IMR-90 (cell line): Measurements from ENCODE around the gene SLAMF7. TPM values are rescaled to one million over a fixed set of nuclear protein-coding genes. Genes with fewer than 3 reads are reported as not detected.

Experiments
- ATAC-seq: fragments of 200-7000 bp; cut with Tn5 transposase; 2 replicates; pipeline ENCODE4 v1.9.1; 2020; ENCODE audit warnings: low read depth, mild to moderate bottlenecking, moderate library complexity
- BruUV-seq: library from RNA; stranded (reverse); fragments of 400-500 nt; replicated peaks from 2 replicates; lab custom pipeline; 2021; lab: Mats Ljungman, UMichigan
- CTCF ChIA-PET: fragments of 300-600 bp; formaldehyde crosslinking; extraction: SDS; loops from one replicate; lab custom pipeline; 2021; ENCODE audit warnings: antibody characterized with exemption; lab: Yijun Ruan, JAX
- POLR2A ChIA-PET: fragments of 300-600 bp; sonication (Branson Sonifier 250); formaldehyde crosslinking; loops from one replicate; lab custom pipeline; 2022; ENCODE audit warnings: antibody characterized with exemption; ENCODE audit not compliant: unreplicated experiment; lab: Charles Lee
- DNase-seq: peaks from one replicate; pipeline ENCODE4 v3.0.0; 2013
- H2AFZ ChIP-seq: replicated peaks from 2 replicates; pipeline ENCODE3; 2013; ENCODE audit warnings: low read length, mild to moderate bottlenecking; ENCODE audit not compliant: poor library complexity
- H2AK5ac ChIP-seq: 2 replicates; pipeline ENCODE4 v1.6.1; 2013; ENCODE audit warnings: low read depth, low read length, inconsistent platforms
- H2AK9ac ChIP-seq: replicated peaks from 2 replicates; pipeline ENCODE3; 2013; ENCODE audit warnings: mild to moderate bottlenecking, low read depth, low read length, moderate library complexity; ENCODE audit not compliant: poor library complexity
- H2BK120ac ChIP-seq: 2 replicates; pipeline ENCODE4 v1.6.1; 2013; ENCODE audit warnings: low read depth, low read length, inconsistent platforms
- H2BK15ac ChIP-seq: 3 replicates; pipeline ENCODE4 v1.6.1; 2013; ENCODE audit warnings: low read depth, low read length, inconsistent platforms
- H2BK20ac ChIP-seq: 2 replicates; pipeline ENCODE4 v1.6.1; 2013; ENCODE audit warnings: low read depth, mild to moderate bottlenecking, inconsistent platforms, low read length, moderate library complexity
- H2BK5ac ChIP-seq: 2 replicates; pipeline ENCODE4 v1.6.1; 2013; ENCODE audit warnings: mild to moderate bottlenecking, low read depth, low read length, inconsistent platforms; ENCODE audit not compliant: poor library complexity, severe bottlenecking
- H3K14ac ChIP-seq: replicated peaks from 2 replicates; pipeline ENCODE4 v1.6.1; 2013; ENCODE audit warnings: low read depth, low read length, inconsistent platforms
- H3K18ac ChIP-seq: 2 replicates; pipeline ENCODE4 v1.6.1; 2013; ENCODE audit warnings: low read depth, low read length, control low read depth
- H3K23ac ChIP-seq: 2 replicates; pipeline ENCODE4 v1.6.1; 2013; ENCODE audit warnings: low read depth, low read length, inconsistent platforms
- H3K27ac ChIP-seq: 2 replicates; pipeline ENCODE4 v1.5.1; 2013; ENCODE audit warnings: mild to moderate bottlenecking, control low read depth, low read length; ENCODE audit not compliant: insufficient read depth
- H3K27me3 ChIP-seq: 2 replicates; pipeline ENCODE4 v1.6.1; 2013; ENCODE audit warnings: low read length; ENCODE audit not compliant: control insufficient read depth, insufficient read depth
- H3K36me3 ChIP-seq: 2 replicates; pipeline ENCODE4 v1.6.1; 2013; ENCODE audit warnings: low read length, mixed read lengths; ENCODE audit not compliant: control insufficient read depth, insufficient read depth
- H3K4ac ChIP-seq: 2 replicates; pipeline ENCODE4 v1.6.1; 2013; ENCODE audit warnings: low read depth, low read length, inconsistent platforms
- H3K4me1 ChIP-seq: 2 replicates; pipeline ENCODE4 v1.6.1; 2013; ENCODE audit warnings: low read length, mixed read lengths; ENCODE audit not compliant: control insufficient read depth, insufficient read depth
- H3K4me2 ChIP-seq: 2 replicates; pipeline ENCODE4 v1.6.1; 2013; ENCODE audit warnings: low read depth, mild to moderate bottlenecking, control low read depth, low read length, moderate library complexity
- H3K4me3 ChIP-seq: 2 replicates; pipeline ENCODE4 v1.5.1; 2013; ENCODE audit warnings: low read depth, mild to moderate bottlenecking, control low read depth, low read length, moderate library complexity; ENCODE audit not compliant: insufficient read depth
- H3K56ac ChIP-seq: 2 replicates; pipeline ENCODE4 v1.6.1; 2013; ENCODE audit warnings: low read length, inconsistent platforms; ENCODE audit not compliant: insufficient read depth; ENCODE audit errors: extremely low read depth
- H3K79me1 ChIP-seq, 2 experiments: 2 replicates each; pipeline ENCODE4 v1.6.1; 2013; ENCODE audit warnings: low read length in 2 of 2, inconsistent platforms in 1 of 2, low read depth in 1 of 2
- H3K9ac ChIP-seq: 2 replicates; pipeline ENCODE4 v1.6.1; 2013; ENCODE audit warnings: low read depth, low read length, control low read depth
- H3K9me1 ChIP-seq: 2 replicates; pipeline ENCODE4 v1.6.1; 2013; ENCODE audit warnings: low read length, inconsistent platforms; ENCODE audit not compliant: insufficient read depth
- H3K9me3 ChIP-seq: 2 replicates; pipeline ENCODE4 v1.6.1; 2013; ENCODE audit warnings: low read length; ENCODE audit not compliant: control insufficient read depth, insufficient read depth
- H4K20me1 ChIP-seq: 2 replicates; pipeline ENCODE4 v1.6.1; 2013; ENCODE audit warnings: low read length, inconsistent platforms; ENCODE audit not compliant: insufficient read depth
- H4K5ac ChIP-seq: 2 replicates; pipeline ENCODE4 v1.6.1; 2013; ENCODE audit warnings: mild to moderate bottlenecking, low read depth, low read length, control low read depth
- H4K8ac ChIP-seq, 2 experiments: 2 replicates each; pipeline ENCODE4 v1.6.1; 2013; ENCODE audit warnings: low read depth in 2 of 2, low read length in 2 of 2, control low read depth in 1 of 2, inconsistent platforms in 1 of 2
- H4K91ac ChIP-seq: 2 replicates; pipeline ENCODE4 v1.6.1; 2013; ENCODE audit warnings: low read depth, low read length, inconsistent platforms; ENCODE audit not compliant: insufficient read depth
- CEBPB ChIP-seq: IDR thresholded peaks from 2 replicates; pipeline ENCODE4 v1.6.1; 2012; ENCODE audit warnings: low read depth, low read length, improper control_type of control experiment
- CHD1 ChIP-seq: IDR thresholded peaks from 2 replicates; pipeline ENCODE4 v1.6.1; 2012; ENCODE audit warnings: low read depth, low read length, improper control_type of control experiment
- CTCF ChIP-seq: conservative IDR thresholded peaks from 2 replicates; pipeline ENCODE4 v1.5.1; 2012; ENCODE audit warnings: mild to moderate bottlenecking, low read depth, low read length, improper control_type of control experiment
- MXI1 ChIP-seq: IDR thresholded peaks from 2 replicates; pipeline ENCODE4 v1.6.1; 2012; ENCODE audit warnings: low read depth, mild to moderate bottlenecking, low read length, moderate library complexity, borderline replicate concordance
- NFE2L2 ChIP-seq: fragments of 150-350 bp; IDR thresholded peaks from 2 replicates; pipeline ENCODE4 v1.6.1; 2016; ENCODE audit warnings: low read depth, mild to moderate bottlenecking, low read length
- POLR2A ChIP-seq: IDR thresholded peaks from 2 replicates; pipeline ENCODE4 v1.6.1; 2012; ENCODE audit warnings: mild to moderate bottlenecking, low read depth, low read length
- RCOR1 ChIP-seq: IDR thresholded peaks from 2 replicates; pipeline ENCODE4 v1.6.1; 2012; ENCODE audit warnings: mild to moderate bottlenecking, low read length, improper control_type of control experiment; ENCODE audit not compliant: insufficient replicate concordance
- RFX5 ChIP-seq: IDR thresholded peaks from 2 replicates; pipeline ENCODE4 v1.8.0; 2012; ENCODE audit warnings: low read depth, mild to moderate bottlenecking, low read length, moderate library complexity
- SMC3 ChIP-seq: fragments of 150-350 bp; IDR thresholded peaks from 2 replicates; pipeline ENCODE4 v1.6.1; 2016; ENCODE audit warnings: low read depth, mild to moderate bottlenecking, antibody characterized with exemption, low read length, moderate library complexity
- USF2 ChIP-seq: fragments of 150-350 bp; IDR thresholded peaks from 2 replicates; pipeline ENCODE4 v1.6.1; 2017; ENCODE audit warnings: mild to moderate bottlenecking, antibody characterized with exemption, low read length, low read depth
- WGBS, 2 experiments: methylation state at CpG; one replicate each; pipeline versions ENCODE4 v1.1.5 to v1.1.7; 2013; ENCODE audit warnings: missing lambda C conversion rate in 2 of 2; ENCODE audit not compliant: insufficient read length in 1 of 2; ENCODE audit errors: extremely low coverage in 2 of 2; 5-methylcytosine and 5-hydroxymethylcytosine counted together
- dilution Hi-C: fragments of 300-500 bp; cut with HindIII; formaldehyde crosslinking; loops from one replicate; pipeline ENCODE4 v1.14.3; 2018; ENCODE audit warnings: low sequenced_read_pairs; ENCODE audit not compliant: unreplicated experiment
- in situ Hi-C: fragments of 300-500 bp; cut with MboI; formaldehyde crosslinking; loops from 3 replicates; pipeline ENCODE4 v1.14.3; 2019; ENCODE audit warnings: low sequenced_read_pairs, inconsistent platforms, mixed read lengths
- intact Hi-C: fragments of 100-400 bp; cut with micrococcal nuclease; formaldehyde crosslinking; loops from 2 replicates; pipeline ENCODE4 v1.10.0; 2022
- polyA plus RNA-seq, 3 experiments: library from polyadenylated mRNA; depleted of rRNA; stranded (reverse); fragments of >200 nt; gene quantifications; 2 replicates each; pipeline ENCODE4 v1.2.3, GENCODE V29; 2012; ENCODE audit warnings: low replicate concordance in 1 of 3
- total RNA-seq: library from RNA; depleted of rRNA; stranded (reverse); fragments of >200 nt; gene quantifications from 2 replicates; pipeline ENCODE4 v1.2.3, GENCODE V29; 2012

SLAMF7 gene
- total and polyA plus RNA-seq, 2 of the 4 experiments (the other 2 are of a cell fraction): not detected

- H4K8ac ChIP-seq: no peak overlapping the region
- no CpG with 5 or more reads among the region's 2 CpGs for WGBS, 2 experiments
- intact Hi-C loops: no loop called here
- H2AFZ ChIP-seq: no peak overlapping the region
- H4K5ac ChIP-seq: no peak overlapping the region
- H2AK9ac ChIP-seq: no peak overlapping the region
- no peaks in the 10 kb centered on the region for H3K9me3 ChIP-seq
- dilution Hi-C loops: no loop called here
- no peak overlapping the region for H3K27ac ChIP-seq
- H3K4me3 ChIP-seq: no peak overlapping the region
- H3K18ac ChIP-seq: no peak overlapping the region
- no peak overlapping the region for H3K9ac ChIP-seq
- H2BK20ac ChIP-seq: no peak overlapping the region
- no peak overlapping the region for H3K14ac ChIP-seq
- H4K20me1 ChIP-seq: no peaks in the 10 kb centered on the region
- H4K91ac ChIP-seq: no peak overlapping the region
- H3K23ac ChIP-seq: no peak overlapping the region
- no peaks in the 10 kb centered on the region for H3K4me1 ChIP-seq
- no peak overlapping the region for H2BK15ac ChIP-seq
- H3K79me1 ChIP-seq: no peaks in the 10 kb centered on the region
- ATAC-seq (no peak), DNase-seq (no peak)
- H3K4ac ChIP-seq: no peak overlapping the region
- BruUV-seq: no TSS peak
- H2BK120ac ChIP-seq: no peak overlapping the region
- no peak overlapping the region for H3K4me2 ChIP-seq
- no peaks in the 10 kb centered on the region for H3K9me1 ChIP-seq
- H3K36me3 ChIP-seq: no peaks in the 10 kb centered on the region
- H2BK5ac ChIP-seq: no peak overlapping the region
- no peak overlapping the region for H3K56ac ChIP-seq
- H2AK5ac ChIP-seq: no peak overlapping the region
- H3K27me3 ChIP-seq: no peaks in the 10 kb centered on the region
- TF ChIP-seq RCOR1: no peak
- TF ChIP-seq CEBPB: no peak
- no peak for TF ChIP-seq CTCF
- TF ChIP-seq SMC3: no peak
- TF ChIP-seq MXI1: no peak
- TF ChIP-seq POLR2A: no peak
- no peak for TF ChIP-seq USF2
- no peak for TF ChIP-seq CHD1
- TF ChIP-seq NFE2L2: no peak
- TF ChIP-seq RFX5: no peak
- CTCF ChIA-PET: no interaction called here
- in situ Hi-C loops: loop anchor here (10.0 kb wide), 1 partner anchor 63 kb away; no protein-coding TSS in a partner anchor
- POLR2A ChIA-PET: no interaction called here
These were observed 776 bp upstream of the SLAMF7 start for GRCh38 chr1:160738271-160738670.
